H9 (cell line): Measurements from ENCODE around the gene KCTD18. TPM values are rescaled to one million over a fixed set of nuclear protein-coding genes. Genes with fewer than 3 reads are reported as not detected.

ENCODE experiments used
- DNase-seq: peaks from one replicate; pipeline ENCODE4 v3.0.0-alpha.2; 2017
- H2AFZ ChIP-seq: one replicate; pipeline ENCODE4 v1.6.1; 2013; ENCODE audit warnings: mild to moderate bottlenecking, low read length, control low read depth, moderate library complexity
- H2AK5ac ChIP-seq: 2 replicates; pipeline ENCODE4 v1.6.1; 2013; ENCODE audit warnings: low read length, control low read depth, mixed read lengths; ENCODE audit not compliant: insufficient read length
- H2BK120ac ChIP-seq: one replicate; pipeline ENCODE4 v1.6.1; 2013; ENCODE audit warnings: low read depth, mild to moderate bottlenecking, low read length, control low read depth, inconsistent platforms; ENCODE audit not compliant: poor library complexity, severe bottlenecking
- H2BK12ac ChIP-seq: 2 replicates; pipeline ENCODE4 v1.6.1; 2013; ENCODE audit warnings: low read length, control low read depth, mixed read lengths, low read depth; ENCODE audit not compliant: insufficient read length
- H2BK15ac ChIP-seq: 2 replicates; pipeline ENCODE4 v1.6.1; 2013; ENCODE audit warnings: low read depth, low read length, control low read depth
- H2BK20ac ChIP-seq: one replicate; pipeline ENCODE4 v1.6.1; 2013; ENCODE audit warnings: low read depth, mild to moderate bottlenecking, low read length, control low read depth, inconsistent platforms; ENCODE audit not compliant: poor library complexity, severe bottlenecking
- H2BK5ac ChIP-seq: 2 replicates; pipeline ENCODE4 v1.6.1; 2013; ENCODE audit warnings: low read length, control low read depth, mixed read lengths; ENCODE audit not compliant: insufficient read length
- H3K14ac ChIP-seq: 2 replicates; pipeline ENCODE4 v1.6.1; 2013; ENCODE audit warnings: low read length, control low read depth; ENCODE audit not compliant: insufficient read depth
- H3K18ac ChIP-seq: 2 replicates; pipeline ENCODE4 v1.6.1; 2013; ENCODE audit warnings: low read depth, mild to moderate bottlenecking, mixed read lengths, low read length, control low read depth; ENCODE audit not compliant: insufficient read length
- H3K23ac ChIP-seq: 2 replicates; pipeline ENCODE4 v1.6.1; 2013; ENCODE audit warnings: low read length, control low read depth, mixed read lengths, low read depth; ENCODE audit not compliant: insufficient read length
- H3K23me2 ChIP-seq: 2 replicates; pipeline ENCODE4 v1.6.1; 2013; ENCODE audit warnings: low read depth, mild to moderate bottlenecking, mixed read lengths, low read length, control low read depth; ENCODE audit not compliant: insufficient read length, poor library complexity, severe bottlenecking
- H3K27ac ChIP-seq: 2 replicates; pipeline ENCODE4 v1.5.1; 2013; ENCODE audit warnings: low read length, control low read depth, mixed read lengths, low read depth; ENCODE audit not compliant: insufficient read length
- H3K27me3 ChIP-seq: 2 replicates; pipeline ENCODE4 v1.6.1; 2013; ENCODE audit warnings: low read length, control low read depth, inconsistent platforms; ENCODE audit not compliant: insufficient read depth
- H3K4ac ChIP-seq: 2 replicates; pipeline ENCODE4 v1.6.1; 2013; ENCODE audit warnings: low read depth, mild to moderate bottlenecking, control low read depth, inconsistent platforms, low read length, moderate library complexity
- H3K4me1 ChIP-seq: 2 replicates; pipeline ENCODE4 v1.6.1; 2013; ENCODE audit warnings: low read length, control low read depth, inconsistent platforms; ENCODE audit not compliant: insufficient read depth
- H3K4me2 ChIP-seq: 2 replicates; pipeline ENCODE4 v1.6.1; 2013; ENCODE audit warnings: low read length, control low read depth, mixed read lengths; ENCODE audit not compliant: insufficient read length, insufficient read depth
- H3K56ac ChIP-seq: 2 replicates; pipeline ENCODE4 v1.6.1; 2013; ENCODE audit warnings: low read depth, mild to moderate bottlenecking, mixed read lengths, low read length, control low read depth; ENCODE audit not compliant: insufficient read length
- H3K79me1 ChIP-seq: 2 replicates; pipeline ENCODE4 v1.6.1; 2013; ENCODE audit warnings: low read depth, mild to moderate bottlenecking, moderate library complexity, low read length, control low read depth, inconsistent platforms; ENCODE audit not compliant: insufficient read depth, poor library complexity, severe bottlenecking
- H3K79me2 ChIP-seq: 2 replicates; pipeline ENCODE4 v1.6.1; 2013; ENCODE audit warnings: low read length, control low read depth, inconsistent platforms; ENCODE audit not compliant: insufficient read depth
- H3K9ac ChIP-seq: 2 replicates; pipeline ENCODE4 v1.6.1; 2013; ENCODE audit warnings: low read length, control low read depth, mixed read lengths; ENCODE audit not compliant: insufficient read length; ENCODE audit errors: extremely low read depth
- H3K9me3 ChIP-seq: one replicate; pipeline ENCODE4 v1.6.1; 2013; ENCODE audit warnings: low read depth, low read length, inconsistent platforms; ENCODE audit not compliant: control insufficient read depth
- H3T11ph ChIP-seq: one replicate; pipeline ENCODE4 v1.6.1; 2013; ENCODE audit warnings: mild to moderate bottlenecking, low read length, control low read depth, inconsistent platforms
- H4K20me1 ChIP-seq: one replicate; pipeline ENCODE4 v1.6.1; 2013; ENCODE audit not compliant: control insufficient read depth, insufficient read length, insufficient read depth
- H4K5ac ChIP-seq: 2 replicates; pipeline ENCODE4 v1.6.1; 2013; ENCODE audit warnings: low read depth, mild to moderate bottlenecking, mixed read lengths, low read length, control low read depth; ENCODE audit not compliant: insufficient read length
- H4K8ac ChIP-seq: replicated peaks from 2 replicates; pipeline ENCODE4 v1.6.1; 2013; ENCODE audit warnings: low read length, control low read depth, mixed read lengths, low read depth; ENCODE audit not compliant: insufficient read length
- H4K91ac ChIP-seq: 2 replicates; pipeline ENCODE4 v1.6.1; 2013; ENCODE audit warnings: low read depth, mild to moderate bottlenecking, moderate library complexity, mixed read lengths, low read length, control low read depth; ENCODE audit not compliant: insufficient read length
- H3K27ac Mint-ChIP-seq, 3 experiments: 2 replicates in 2 of 3; 3 replicates in 1 of 3; pipeline ENCODE4 v1.8.0; 2020 to 2021; ENCODE audit warnings: mixed read lengths in 3 of 3, mild to moderate bottlenecking in 1 of 3, moderate library complexity in 1 of 3
- H3K27me3 Mint-ChIP-seq: 2 replicates; pipeline ENCODE4 v1.8.0; 2021; ENCODE audit warnings: low read depth, mild to moderate bottlenecking, moderate library complexity, mixed read lengths
- H3K36me3 Mint-ChIP-seq, 3 experiments: 2 replicates in 2 of 3; 3 replicates in 1 of 3; pipeline ENCODE4 v1.8.0; 2020 to 2021; ENCODE audit warnings: low read depth in 3 of 3, mixed read lengths in 3 of 3; ENCODE audit not compliant: insufficient read depth in 1 of 3
- H3K4me1 Mint-ChIP-seq, 2 experiments: 2 replicates each; pipeline ENCODE4 v1.8.0; 2020; ENCODE audit warnings: mixed read lengths in 2 of 2
- H3K4me3 Mint-ChIP-seq, 2 experiments: 2 replicates in 1 of 2; 3 replicates in 1 of 2; pipeline ENCODE4 v1.8.0; 2020 to 2021; ENCODE audit warnings: mild to moderate bottlenecking in 2 of 2, mixed read lengths in 2 of 2, moderate library complexity in 1 of 2
- H3K9me3 Mint-ChIP-seq, 2 experiments: 2 replicates in 1 of 2; 3 replicates in 1 of 2; pipeline ENCODE4 v1.8.0; 2020; ENCODE audit warnings: mild to moderate bottlenecking in 2 of 2, mixed read lengths in 2 of 2, moderate library complexity in 1 of 2
- CTCF ChIP-seq: fragments of 200-600 bp; sonication (generic); conservative IDR thresholded peaks from 3 replicates; pipeline ENCODE4 v1.8.0; 2021; ENCODE audit warnings: antibody characterized with exemption, mild to moderate bottlenecking
- WGBS: extraction: QIAGEN DNeasy Blood & Tissue Kit; methylation state at CpG from one replicate; pipeline ENCODE4 v1.1.7; 2013; ENCODE audit warnings: missing lambda C conversion rate, low lambda C conversion rate, mixed read lengths; ENCODE audit not compliant: insufficient read length; ENCODE audit errors: extremely low coverage; 5-methylcytosine and 5-hydroxymethylcytosine counted together
- total RNA-seq: library from RNA; stranded (reverse); gene quantifications from 2 replicates; pipeline ENCODE4 v1.2.1, GENCODE V29; 2021

The KCTD18 gene
- total RNA-seq, 1 experiment from 2014 or later: 4.9 TPM

- Histone ChIP-seq H2AK5ac (no peak overlapping the region), H4K5ac (no peak overlapping the region), H3K27ac (no peak overlapping the region), H3K9ac (no peak overlapping the region), H2BK5ac (no peak overlapping the region), H3K4ac (no peak overlapping the region), H3K23ac (no peak overlapping the region), H2BK120ac (no peak overlapping the region), H3K9me3 (no peaks in the 10 kb centered on the region), H4K8ac (no peak overlapping the region), H4K20me1 (no peaks in the 10 kb centered on the region), H3K4me1 (no peaks in the 10 kb centered on the region), H3K79me2 (no peaks in the 10 kb centered on the region), H3K79me1 (no peaks in the 10 kb centered on the region), H4K91ac (no peak overlapping the region), H2AFZ (no peak overlapping the region), H2BK12ac (no peak overlapping the region), H3K4me2 (no peak overlapping the region), H3K14ac (no peak overlapping the region), H3T11ph (no peak overlapping the region), H2BK20ac (no peak overlapping the region), H2BK15ac (no peak overlapping the region), H3K56ac (no peak overlapping the region), H3K23me2 (no peaks in the 10 kb centered on the region), H3K18ac (no peak overlapping the region), H3K27me3 (no peaks in the 10 kb centered on the region)
- no peak overlapping the region for H3K4me3 Mint-ChIP-seq
- no peak for TF ChIP-seq CTCF
- peaks cover 2 to 50% (median 20%) of the 10 kb centered on the region in 3 experiments; a peak in 6 of 7 replicates for H3K36me3 Mint-ChIP-seq
- no CpG with 5 or more reads among the region's 1 CpG for WGBS
- no peaks in the 10 kb centered on the region for H3K9me3 Mint-ChIP-seq
- no peaks in the 10 kb centered on the region for H3K4me1 Mint-ChIP-seq
- DNase-seq: no peak
- H3K27me3 Mint-ChIP-seq: no peaks in the 10 kb centered on the region
- no peak overlapping the region for H3K27ac Mint-ChIP-seq
These were observed 67.4 kb downstream of the KCTD18 start for GRCh38 chr2:200442471-200442870.
